ENCODE results near the gene KASH5. TPM values are rescaled to one million over a fixed set of nuclear protein-coding genes. Genes with fewer than 3 reads are reported as not detected.
A peak's percentile ranks its signal among the peaks of the same experiment; 100 is the strongest.

The KASH5 gene
- total RNA-seq, 1 experiment from 2014 or later: not detected

- H4K91ac ChIP-seq (ENCODE audit: insufficient read length, low read depth, low read length): no peak overlapping the region
- H2BK120ac ChIP-seq (ENCODE audit: low read depth, low read length, poor library complexity, severe bottlenecking): no peak overlapping the region
- H2AK5ac ChIP-seq (ENCODE audit: insufficient read length, low read length): no peak overlapping the region
- Mint-ChIP-seq H3K27me3 (ENCODE audit: low read depth) (peaks cover 76% of the 10 kb centered on the region), H3K27ac (no peak overlapping the region), H3K9me3 (peaks cover 4 to 8% of the 10 kb centered on the region in 2 experiments; a peak in 3 of 5 replicates), H3K4me1 (peaks cover 32 to 75% of the 10 kb centered on the region in 2 experiments), H3K36me3 (ENCODE audit: insufficient read depth in 1 of 3, low read depth in 3 of 3) (peaks cover 3 to 15% (median 6%) of the 10 kb centered on the region in 3 experiments), H3K4me3 (peak overlapping the region; percentile 63 to 78)
- H2AFZ ChIP-seq (ENCODE audit: low read length): no peak overlapping the region
- H2BK5ac ChIP-seq (ENCODE audit: insufficient read length, low read length): no peak overlapping the region
- no peak overlapping the region for H4K5ac ChIP-seq (ENCODE audit: insufficient read length, low read depth, low read length)
- H3K27ac ChIP-seq (ENCODE audit: insufficient read length, low read depth, low read length): no peak overlapping the region
- no peak overlapping the region for H3K9ac ChIP-seq (ENCODE audit: extremely low read depth, insufficient read length, low read length)
- no peak overlapping the region for H2BK12ac ChIP-seq (ENCODE audit: insufficient read length, low read depth, low read length)
- H3T11ph ChIP-seq (ENCODE audit: low read length): no peak overlapping the region
- TF ChIP-seq, protein P1, sequence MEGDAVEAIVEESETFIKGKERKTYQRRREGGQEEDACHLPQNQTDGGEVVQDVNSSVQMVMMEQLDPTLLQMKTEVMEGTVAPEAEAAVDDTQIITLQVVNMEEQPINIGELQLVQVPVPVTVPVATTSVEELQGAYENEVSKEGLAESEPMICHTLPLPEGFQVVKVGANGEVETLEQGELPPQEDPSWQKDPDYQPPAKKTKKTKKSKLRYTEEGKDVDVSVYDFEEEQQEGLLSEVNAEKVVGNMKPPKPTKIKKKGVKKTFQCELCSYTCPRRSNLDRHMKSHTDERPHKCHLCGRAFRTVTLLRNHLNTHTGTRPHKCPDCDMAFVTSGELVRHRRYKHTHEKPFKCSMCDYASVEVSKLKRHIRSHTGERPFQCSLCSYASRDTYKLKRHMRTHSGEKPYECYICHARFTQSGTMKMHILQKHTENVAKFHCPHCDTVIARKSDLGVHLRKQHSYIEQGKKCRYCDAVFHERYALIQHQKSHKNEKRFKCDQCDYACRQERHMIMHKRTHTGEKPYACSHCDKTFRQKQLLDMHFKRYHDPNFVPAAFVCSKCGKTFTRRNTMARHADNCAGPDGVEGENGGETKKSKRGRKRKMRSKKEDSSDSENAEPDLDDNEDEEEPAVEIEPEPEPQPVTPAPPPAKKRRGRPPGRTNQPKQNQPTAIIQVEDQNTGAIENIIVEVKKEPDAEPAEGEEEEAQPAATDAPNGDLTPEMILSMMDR (conservative IDR thresholded peaks at IDR 0.05): no peak
- no CpG with 5 or more reads among the region's 63 CpGs for WGBS (ENCODE audit: extremely low coverage, insufficient read length, low lambda C conversion rate)
- H3K4ac ChIP-seq (ENCODE audit: low read depth, low read length): no peak overlapping the region
- H3K79me2 ChIP-seq (ENCODE audit: insufficient read depth, low read length): no peaks in the 10 kb centered on the region
- H3K27me3 ChIP-seq (ENCODE audit: insufficient read depth, low read length): peaks cover 5% of the 10 kb centered on the region; the same call in 1 of the 2 replicates
- H3K23ac ChIP-seq (ENCODE audit: insufficient read length, low read depth, low read length): no peak overlapping the region
- H3K56ac ChIP-seq (ENCODE audit: insufficient read length, low read depth, low read length): no peak overlapping the region
- H3K18ac ChIP-seq (ENCODE audit: insufficient read length, low read depth, low read length): no peak overlapping the region
- H3K4me2 ChIP-seq (ENCODE audit: insufficient read depth, insufficient read length, low read length): peak overlapping the region; percentile 70
- H4K8ac ChIP-seq (replicated peaks; ENCODE audit: insufficient read length, low read depth, low read length): no peak overlapping the region
- no peak overlapping the region for H2BK20ac ChIP-seq (ENCODE audit: low read depth, low read length, poor library complexity, severe bottlenecking)
- peak; percentile 95 for DNase-seq
- no peaks in the 10 kb centered on the region for H3K9me3 ChIP-seq (ENCODE audit: control insufficient read depth, low read depth, low read length)
- no peaks in the 10 kb centered on the region for H3K79me1 ChIP-seq (ENCODE audit: insufficient read depth, low read depth, low read length, poor library complexity, severe bottlenecking)
- H3K23me2 ChIP-seq (ENCODE audit: insufficient read length, low read depth, low read length, poor library complexity, severe bottlenecking): peaks cover 17% of the 10 kb centered on the region
- no peaks in the 10 kb centered on the region for H4K20me1 ChIP-seq (ENCODE audit: control insufficient read depth, insufficient read depth, insufficient read length)
- no peaks in the 10 kb centered on the region for H3K4me1 ChIP-seq (ENCODE audit: insufficient read depth, low read length)
- no peak overlapping the region; the same call in 1 of the 2 replicates for H3K14ac ChIP-seq (ENCODE audit: insufficient read depth, low read length)
- H2BK15ac ChIP-seq (ENCODE audit: low read depth, low read length): no peak overlapping the region
These were observed 44.4 kb downstream of the KASH5 start for GRCh38 chr19:49432141-49433073.
